Chondrocyte (in vitro differentiated cells): ENCODE measurements around the gene NOPCHAP1. TPM values are rescaled to one million over a fixed set of nuclear protein-coding genes. Genes with fewer than 3 reads are reported as not detected.
"Not testable (repeated sequence)": the region's sequence is repeated elsewhere in the genome, so short reads cannot be mapped to it uniquely, and the experiment has no call there.

Experiments
- DNase-seq: peaks from one replicate; pipeline ENCODE4 v3.0.0; 2021; ENCODE audit warnings: mixed read lengths, low spot score
- H3K27ac Mint-ChIP-seq: one replicate; pipeline ENCODE4 v1.8.0; 2021; ENCODE audit warnings: mild to moderate bottlenecking, moderate library complexity, mixed read lengths; ENCODE audit not compliant: unreplicated experiment
- H3K27me3 Mint-ChIP-seq: 2 replicates; pipeline ENCODE4 v1.8.0; 2021; ENCODE audit warnings: low read depth, mixed read lengths
- H3K36me3 Mint-ChIP-seq: 2 replicates; pipeline ENCODE4 v1.8.0; 2021; ENCODE audit warnings: low read depth, mixed read lengths
- H3K4me1 Mint-ChIP-seq: 2 replicates; pipeline ENCODE4 v1.8.0; 2021; ENCODE audit warnings: low read depth, mild to moderate bottlenecking, mixed read lengths
- H3K4me3 Mint-ChIP-seq: one replicate; pipeline ENCODE4 v1.8.0; 2021; ENCODE audit warnings: mild to moderate bottlenecking, moderate library complexity, mixed read lengths; ENCODE audit not compliant: unreplicated experiment
- H3K9me3 Mint-ChIP-seq: 2 replicates; pipeline ENCODE4 v1.8.0; 2021; ENCODE audit warnings: low read depth, mixed read lengths
- CTCF ChIP-seq: fragments of 200-600 bp; sonication (generic); IDR thresholded peaks from 2 replicates; pipeline ENCODE4 v1.5.0; 2021; ENCODE audit warnings: antibody characterized with exemption, mild to moderate bottlenecking, moderate library complexity
- long read RNA-seq: library from polyadenylated mRNA; stranded (forward); transcript quantifications from one replicate; pipeline ENCODE4 v2.0.0, GENCODE V29; 2021
- total RNA-seq: library from RNA; stranded (reverse); gene quantifications from 3 replicates; pipeline ENCODE4 v1.2.1, GENCODE V29; 2021

NOPCHAP1 gene
- total RNA-seq = 11.1 to 11.8 TPM (median 11.5 TPM) in 3 replicates
- long read RNA-seq, full-length matches to known transcripts = 13 of 20 reads
- long read RNA-seq, partial matches to known transcripts = 0 of 20 reads
- long read RNA-seq, other reads (novel, unspliced or antisense) = 7 of 20 reads

- H3K4me1 Mint-ChIP-seq = peaks cover 24% of the 10 kb centered on the region
- peak within 1 kb of the TSS; percentile 83 for H3K4me3 Mint-ChIP-seq
- peaks cover 14% of the 10 kb centered on the region for H3K36me3 Mint-ChIP-seq
- peak within 1 kb of the TSS; percentile 77 for H3K27ac Mint-ChIP-seq
- H3K9me3 Mint-ChIP-seq = no peaks in the 10 kb centered on the region
- peak; percentile 97 for DNase-seq
- no peak for TF ChIP-seq CTCF
- H3K27me3 Mint-ChIP-seq = no peaks in the 10 kb centered on the region
Measured at GRCh38 chr12:104986022-104986941, at the start of gene NOPCHAP1. TSS of gene NOPCHAP1 (plus strand) at chr12:104986316. CDS start at chr12:104986353, 37 bp downstream.

DNA sequence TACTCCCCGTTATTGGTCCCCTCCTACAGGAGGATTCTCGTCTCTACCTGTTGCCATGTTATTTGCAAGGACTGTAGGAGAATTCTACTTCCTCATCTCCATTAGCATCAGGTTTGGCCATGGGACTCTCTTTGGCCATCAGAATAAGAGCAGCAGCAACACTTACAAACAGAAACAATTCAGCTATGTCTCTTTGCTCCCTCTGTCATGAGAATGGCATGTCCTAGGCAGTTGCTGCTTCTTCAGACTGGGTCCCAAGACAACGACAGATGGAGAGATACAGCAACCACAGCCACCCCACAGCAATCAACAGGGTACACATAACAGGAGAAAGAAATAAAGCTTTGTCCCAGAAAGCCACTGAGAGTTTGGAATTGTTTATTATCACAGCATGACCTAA, 47.7 kb upstream of the NOPCHAP1 start:
- Mint-ChIP-seq H3K4me1 (peaks cover 25% of the 10 kb centered on the region), H3K4me3 (no peak overlapping the region), H3K36me3 (no peaks in the 10 kb centered on the region), H3K27ac (peak overlapping the region; percentile 82), H3K27me3 (no peaks in the 10 kb centered on the region), H3K9me3 (peaks cover 2% of the 10 kb centered on the region)
- no peak for DNase-seq
- TF ChIP-seq CTCF = no peak

DNA sequence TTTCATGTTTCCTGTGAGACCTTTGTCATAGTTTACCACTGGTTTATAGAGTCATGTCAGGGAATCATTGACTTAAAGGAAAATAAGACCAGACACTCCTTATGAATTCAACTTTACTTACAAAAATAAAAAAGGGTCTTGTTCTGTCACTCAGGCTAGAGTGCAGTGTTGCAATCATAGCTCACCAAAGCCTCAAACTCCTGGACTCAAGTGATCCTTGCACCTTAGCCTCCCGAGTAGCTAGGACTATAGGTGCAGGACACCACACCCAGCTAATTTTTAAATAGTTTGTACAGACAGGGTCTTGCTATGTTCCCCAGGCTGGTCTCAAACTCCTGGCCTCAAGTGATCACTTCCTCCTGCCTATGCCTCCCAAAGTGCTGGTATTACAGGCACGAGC, 47.0 kb upstream of the NOPCHAP1 start:
- H3K27me3 Mint-ChIP-seq = no peaks in the 10 kb centered on the region
- no peak for DNase-seq
- H3K27ac Mint-ChIP-seq = peak overlapping the region; percentile 13
- no peak overlapping the region for H3K4me3 Mint-ChIP-seq
- H3K9me3 Mint-ChIP-seq = peaks cover 8% of the 10 kb centered on the region
- TF ChIP-seq CTCF = no peak
- peaks cover 2% of the 10 kb centered on the region for H3K36me3 Mint-ChIP-seq
- peaks cover 24% of the 10 kb centered on the region for H3K4me1 Mint-ChIP-seq

- H3K4me3 Mint-ChIP-seq = no peak overlapping the region
- H3K27me3 Mint-ChIP-seq = no peaks in the 10 kb centered on the region
- H3K4me1 Mint-ChIP-seq = peaks cover 24% of the 10 kb centered on the region
- peaks cover 2% of the 10 kb centered on the region for H3K36me3 Mint-ChIP-seq
- H3K9me3 Mint-ChIP-seq = peaks cover 13% of the 10 kb centered on the region
- DNase-seq = no peak
- no peak for TF ChIP-seq CTCF
- no peak overlapping the region for H3K27ac Mint-ChIP-seq
Measured at GRCh38 chr12:104941454-104941853, 44.7 kb upstream of the NOPCHAP1 start.

DNA sequence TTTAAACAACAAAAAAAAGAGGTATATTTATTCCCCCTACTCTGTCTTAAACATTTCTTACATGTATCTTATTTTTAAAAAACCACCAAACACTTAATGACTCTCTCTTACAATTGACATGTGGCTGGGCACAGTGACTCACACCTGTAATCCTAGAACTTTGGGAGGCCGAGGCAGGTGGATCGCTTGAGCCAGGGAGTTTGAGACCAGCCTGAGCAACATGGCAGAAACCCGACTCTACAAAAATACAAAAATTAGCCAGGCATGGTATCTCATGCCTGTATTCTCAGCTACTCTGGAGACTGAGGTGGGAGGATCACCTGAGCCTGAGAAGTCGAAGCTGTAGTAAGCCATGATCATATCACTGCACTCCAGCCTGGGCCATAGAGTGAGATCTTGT, 44.0 kb upstream of the NOPCHAP1 start:
- TF ChIP-seq CTCF = no peak
- no peak overlapping the region for H3K27ac Mint-ChIP-seq
- peaks cover 2% of the 10 kb centered on the region for H3K36me3 Mint-ChIP-seq
- peaks cover 13% of the 10 kb centered on the region for H3K9me3 Mint-ChIP-seq
- no peak for DNase-seq
- peaks cover 24% of the 10 kb centered on the region for H3K4me1 Mint-ChIP-seq
- H3K4me3 Mint-ChIP-seq = no peak overlapping the region
- H3K27me3 Mint-ChIP-seq = no peaks in the 10 kb centered on the region

DNA sequence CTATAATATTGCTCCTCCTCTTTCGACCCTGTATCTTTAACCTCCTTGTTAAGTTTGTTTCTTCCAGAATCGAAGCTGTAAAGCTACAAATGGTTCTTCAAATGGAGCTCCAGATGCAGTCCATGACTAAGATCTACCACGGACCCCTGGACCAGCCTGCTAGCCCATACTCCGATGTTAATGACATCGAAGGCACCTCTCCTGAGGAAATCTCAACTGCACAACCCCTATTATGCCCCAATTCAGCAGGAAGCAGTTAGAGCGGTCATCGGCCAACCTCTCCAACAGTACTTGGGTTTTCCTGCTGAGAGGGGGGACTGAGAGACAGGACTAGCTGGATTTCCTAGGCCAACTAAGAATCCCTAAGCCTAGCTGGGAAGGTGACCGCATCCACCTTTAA, 42.7 kb upstream of the NOPCHAP1 start:
- Mint-ChIP-seq H3K4me1 (peaks cover 15% of the 10 kb centered on the region), H3K9me3 (peaks cover 13% of the 10 kb centered on the region)
- H3K27ac Mint-ChIP-seq, H3K4me3 Mint-ChIP-seq, H3K27me3 Mint-ChIP-seq, H3K36me3 Mint-ChIP-seq, DNase-seq: not testable (repeated sequence)
